ENCODE data around the gene GHR.

GRCh38 chr5:42487821-42488220, 64.6 kb downstream of the GHR start:
- no peak for TF ChIP-seq CTCF (IDR thresholded peaks at IDR 0.05; ENCODE audit: insufficient read depth, low read length)
- TF ChIP-seq REST (IDR thresholded peaks at IDR 0.05; ENCODE audit: insufficient replicate concordance, low read depth), result no peak
- TF ChIP-seq POLR2AphosphoS5 (IDR thresholded peaks at IDR 0.05; ENCODE audit: low read depth), result no peak

Data from HL-60 (cell line).